Effector memory CD4-positive, alpha-beta T cell (primary cell): ENCODE results near the gene CDH23.

Experiments
- DNase-seq, 3 donors: peaks; one replicate each; pipeline ENCODE4 v3.0.0-alpha.2; 2020
- H3K27ac ChIP-seq: 2 replicates; pipeline ENCODE4 v1.7.0; 2013; ENCODE audit warnings: mild to moderate bottlenecking, low read length, moderate library complexity; ENCODE audit not compliant: insufficient read depth, poor library complexity, severe bottlenecking
- H3K27me3 ChIP-seq: replicated peaks from 2 replicates; pipeline ENCODE4 v1.7.0; 2013; ENCODE audit warnings: mild to moderate bottlenecking, low read length; ENCODE audit not compliant: insufficient read depth, control insufficient read depth, poor library complexity, severe bottlenecking
- H3K36me3 ChIP-seq: 2 replicates; pipeline ENCODE4 v1.7.0; 2013; ENCODE audit warnings: mild to moderate bottlenecking, low read length, moderate library complexity; ENCODE audit not compliant: control insufficient read depth, insufficient read depth
- H3K4me1 ChIP-seq: 2 replicates; pipeline ENCODE4 v1.7.0; 2013; ENCODE audit warnings: low read length, mild to moderate bottlenecking; ENCODE audit not compliant: control insufficient read depth, insufficient read depth, poor library complexity, severe bottlenecking
- H3K4me3 ChIP-seq: 2 replicates; pipeline ENCODE4 v1.7.0; 2013; ENCODE audit warnings: low read length, low read depth, mild to moderate bottlenecking; ENCODE audit not compliant: insufficient read depth, poor library complexity, severe bottlenecking
- H3K9me3 ChIP-seq: 2 replicates; pipeline ENCODE4 v1.7.0; 2013; ENCODE audit warnings: mild to moderate bottlenecking, low read length, moderate library complexity; ENCODE audit not compliant: control insufficient read depth

Gene CDH23

GRCh38 chr10:71528371-71529206, 131.9 kb downstream of the CDH23 start:
- Histone ChIP-seq H3K9me3 (no peaks in the 10 kb centered on the region), H3K36me3 (no peaks in the 10 kb centered on the region), H3K27ac (no peak overlapping the region), H3K4me1 (no peaks in the 10 kb centered on the region), H3K27me3 (no peaks in the 10 kb centered on the region), H3K4me3 (no peak overlapping the region)
- no peak for DNase-seq

GRCh38 chr10:71529207-71529827, 132.6 kb downstream of the CDH23 start:
- H3K9me3 ChIP-seq: no peaks in the 10 kb centered on the region
- no peaks in the 10 kb centered on the region for H3K4me1 ChIP-seq
- no peak overlapping the region for H3K4me3 ChIP-seq
- DNase-seq: no peak
- H3K27ac ChIP-seq: no peak overlapping the region
- no peaks in the 10 kb centered on the region for H3K36me3 ChIP-seq
- no peaks in the 10 kb centered on the region for H3K27me3 ChIP-seq

- Histone ChIP-seq H3K27me3 (no peaks in the 10 kb centered on the region), H3K4me3 (no peak overlapping the region), H3K27ac (no peak overlapping the region), H3K36me3 (no peaks in the 10 kb centered on the region), H3K4me1 (no peaks in the 10 kb centered on the region), H3K9me3 (no peaks in the 10 kb centered on the region)
- no peak for DNase-seq
Measured at GRCh38 chr10:71530781-71531180, 134.1 kb downstream of the CDH23 start.

GRCh38 chr10:71531485-71532446, 135.0 kb downstream of the CDH23 start:
- Histone ChIP-seq H3K36me3 (no peaks in the 10 kb centered on the region), H3K27me3 (no peaks in the 10 kb centered on the region), H3K4me3 (no peak overlapping the region), H3K4me1 (no peaks in the 10 kb centered on the region), H3K9me3 (no peaks in the 10 kb centered on the region), H3K27ac (no peak overlapping the region)
- DNase-seq: no peak

- Histone ChIP-seq H3K36me3 (no peaks in the 10 kb centered on the region), H3K27ac (no peak overlapping the region), H3K9me3 (no peaks in the 10 kb centered on the region), H3K27me3 (no peaks in the 10 kb centered on the region), H3K4me1 (no peaks in the 10 kb centered on the region), H3K4me3 (no peak overlapping the region)
- DNase-seq: no peak
Measured at GRCh38 chr10:71532878-71533277, 136.2 kb downstream of the CDH23 start.

- H3K27me3 ChIP-seq: no peaks in the 10 kb centered on the region
Measured at GRCh38 chr10:71533936-71534335, 137.2 kb downstream of the CDH23 start.

GRCh38 chr10:71534568-71535194, 138.0 kb downstream of the CDH23 start:
- no peak for DNase-seq
- Histone ChIP-seq H3K27me3 (no peaks in the 10 kb centered on the region), H3K9me3 (no peaks in the 10 kb centered on the region), H3K4me1 (no peaks in the 10 kb centered on the region), H3K27ac (no peak overlapping the region), H3K4me3 (no peak overlapping the region), H3K36me3 (no peaks in the 10 kb centered on the region)

More at GRCh38 chr10:71533936-71534335, 137.2 kb downstream of the CDH23 start:
- Histone ChIP-seq H3K9me3 (no peaks in the 10 kb centered on the region), H3K27ac (no peak overlapping the region), H3K4me3 (no peak overlapping the region), H3K4me1 (no peaks in the 10 kb centered on the region), H3K36me3 (no peaks in the 10 kb centered on the region)
- DNase-seq: no peak

GRCh38 chr10:71536332-71536731, 139.6 kb downstream of the CDH23 start:
- DNase-seq: no peak
- Histone ChIP-seq H3K27me3 (no peaks in the 10 kb centered on the region), H3K4me1 (no peaks in the 10 kb centered on the region), H3K27ac (no peak overlapping the region), H3K36me3 (no peaks in the 10 kb centered on the region), H3K9me3 (no peaks in the 10 kb centered on the region), H3K4me3 (no peak overlapping the region)

- no peak for DNase-seq
- Histone ChIP-seq H3K27ac (no peak overlapping the region), H3K4me1 (no peaks in the 10 kb centered on the region), H3K9me3 (no peaks in the 10 kb centered on the region), H3K27me3 (no peaks in the 10 kb centered on the region), H3K4me3 (no peak overlapping the region), H3K36me3 (no peaks in the 10 kb centered on the region)
Measured at GRCh38 chr10:71537125-71537524, 140.4 kb downstream of the CDH23 start.
